CD1c-positive myeloid dendritic cell (primary cell): Measurements from ENCODE around the gene NKPD1.

Experiments
- DNase-seq: peaks from one replicate; pipeline ENCODE4 v3.0.0-alpha.2; 2016; ENCODE audit errors: extremely low spot score

Gene NKPD1

DNA sequence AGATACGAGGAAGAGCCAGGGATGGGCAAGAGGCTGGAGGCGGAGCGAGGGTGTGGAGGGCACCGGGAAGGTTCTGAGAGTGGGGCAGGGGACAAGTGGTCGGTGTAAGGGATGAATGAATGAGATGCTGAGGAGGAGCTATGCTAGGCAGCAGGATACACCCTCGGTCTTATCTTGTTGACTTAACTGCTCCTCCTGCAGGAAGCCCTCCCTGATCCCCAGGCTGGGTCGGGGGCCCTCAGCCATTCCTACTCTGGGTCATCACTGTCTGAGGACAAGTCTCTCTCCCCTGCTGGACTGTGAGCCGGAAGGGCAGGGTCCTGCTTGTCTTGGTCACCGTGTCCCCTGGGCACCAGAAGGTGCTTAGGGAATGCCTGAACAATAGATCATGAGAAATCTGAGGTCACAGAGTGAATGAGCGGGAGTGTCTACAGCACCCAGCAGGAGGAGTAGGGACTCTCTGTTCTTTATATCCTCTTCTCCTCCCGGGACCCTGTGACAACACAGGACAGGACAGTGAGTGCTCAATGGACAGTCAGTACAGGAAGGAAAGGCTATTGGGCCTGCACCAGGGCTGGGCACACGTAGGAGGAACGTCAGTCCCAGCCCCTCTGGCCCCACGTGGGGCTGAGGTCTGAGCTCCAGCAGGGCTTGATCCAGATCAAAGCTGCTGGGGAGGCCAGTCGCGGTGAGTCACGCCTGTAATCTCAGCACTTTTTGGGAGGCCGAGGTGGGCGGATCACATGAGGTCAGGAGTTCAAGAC, 6.5 kb downstream of the NKPD1 start:
- peak; percentile 64 for DNase-seq

DNA sequence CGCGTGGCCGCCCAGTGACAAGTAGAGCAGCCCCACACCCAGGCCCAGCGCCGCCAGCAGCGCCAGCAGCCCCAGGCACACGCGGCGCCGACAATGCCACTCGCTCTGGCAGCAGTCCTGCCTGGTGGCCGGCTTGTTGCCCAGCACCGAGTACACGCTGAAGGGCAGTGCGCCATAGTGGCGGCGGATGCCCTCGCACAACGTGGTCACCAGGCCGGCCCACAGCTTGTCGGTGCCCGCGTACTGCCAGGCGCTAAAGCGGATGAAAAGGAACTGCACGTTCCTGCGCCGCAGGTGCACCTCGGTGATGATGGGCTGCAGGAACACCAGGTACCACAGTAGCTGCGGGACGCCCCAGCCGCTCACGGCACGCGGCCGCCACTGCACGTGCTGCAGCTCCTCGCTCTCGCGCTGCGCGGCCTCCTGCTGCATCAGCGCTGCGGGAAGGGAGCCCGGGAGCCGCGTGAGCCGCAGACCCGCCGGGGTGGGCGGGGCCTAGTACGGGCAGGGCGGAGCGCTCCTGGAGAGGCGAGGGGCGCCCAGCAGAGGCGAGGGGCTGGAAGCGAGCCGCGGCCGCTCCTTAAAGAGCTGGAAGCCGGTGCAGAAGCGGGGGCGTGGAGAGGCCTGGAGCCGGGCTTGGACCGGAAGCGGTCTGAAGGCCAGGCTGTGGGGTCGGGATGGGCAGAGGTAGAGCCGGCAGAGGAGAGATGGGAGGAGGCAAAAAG, 7.3 kb downstream of the NKPD1 start:
- DNase-seq, result peak; percentile 12

DNA sequence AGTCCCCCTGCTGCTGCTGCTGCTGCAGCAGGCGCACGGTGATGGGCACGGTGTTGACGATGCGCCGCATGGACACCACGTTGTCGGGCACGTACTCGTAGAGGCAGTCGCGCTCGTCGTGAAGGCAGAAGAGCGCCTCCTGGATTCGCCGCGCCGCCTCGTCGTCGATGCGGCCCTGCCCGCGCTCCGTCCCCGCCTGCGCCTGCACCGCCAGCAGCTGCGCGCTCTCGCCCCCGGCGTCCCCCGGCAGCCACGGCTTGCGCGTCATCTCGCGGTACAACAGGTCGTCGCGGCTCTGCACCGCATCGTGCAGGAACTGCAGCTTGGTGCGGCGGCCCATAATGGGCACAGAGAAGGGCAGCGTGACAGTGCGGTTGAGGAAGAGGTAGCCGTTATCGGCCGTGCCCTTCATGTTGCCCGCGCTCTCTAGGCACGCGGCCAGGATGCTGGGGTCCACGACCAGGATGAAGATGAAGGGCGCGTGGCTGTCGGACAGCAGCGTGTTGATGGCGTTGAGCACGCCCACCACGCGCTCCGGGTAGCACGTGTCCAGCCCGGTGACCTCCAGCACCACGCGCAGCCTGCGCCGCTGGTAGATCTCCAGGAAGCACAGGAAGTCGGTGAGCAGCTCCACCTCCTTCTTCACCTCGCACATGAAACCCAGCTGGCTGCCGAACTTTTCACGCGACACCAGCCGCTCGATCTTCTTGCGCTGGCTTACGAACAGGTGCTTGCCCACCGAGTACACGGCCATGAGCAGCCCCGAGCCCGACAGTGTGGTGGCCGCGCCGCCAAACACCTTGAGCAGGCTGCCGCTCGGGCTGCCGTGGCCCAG, 8.1 kb downstream of the NKPD1 start:
- peak; percentile 53 for DNase-seq

DNA sequence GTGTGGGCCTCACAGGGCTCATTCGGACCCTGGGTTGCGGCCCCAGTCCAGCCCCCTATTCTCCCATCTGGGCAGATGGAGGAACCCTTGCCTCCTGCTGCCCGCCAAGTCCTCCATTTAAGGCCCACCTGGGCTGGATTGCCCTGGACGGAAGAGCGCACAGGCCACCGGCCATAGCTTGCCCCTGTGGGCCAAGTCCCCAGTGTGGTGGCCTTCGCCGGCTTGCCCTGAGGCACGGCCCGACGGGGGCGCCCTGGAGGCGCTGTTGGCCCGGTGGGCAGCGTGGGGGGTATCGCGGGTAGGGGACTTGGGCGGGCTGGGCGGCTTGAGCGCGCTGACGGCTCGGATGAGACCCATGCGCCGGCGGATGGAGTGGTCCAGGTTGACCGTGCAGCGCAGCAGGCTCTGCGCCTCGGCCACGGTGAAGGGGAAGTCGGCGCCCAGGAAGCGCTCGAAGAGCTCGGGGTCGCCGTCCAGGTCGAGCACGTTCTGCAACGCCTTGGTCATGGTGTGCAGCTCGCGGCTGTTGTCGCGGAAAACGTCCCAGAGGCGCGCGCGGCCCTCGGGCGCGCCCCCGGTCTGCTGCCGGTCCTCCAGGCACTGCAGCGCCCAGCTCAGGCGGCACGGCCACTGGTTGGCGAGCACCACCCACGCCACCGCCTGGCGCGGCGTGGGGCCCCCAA, 8.8 kb downstream of the NKPD1 start:
- DNase-seq, result peak; percentile 5

DNA sequence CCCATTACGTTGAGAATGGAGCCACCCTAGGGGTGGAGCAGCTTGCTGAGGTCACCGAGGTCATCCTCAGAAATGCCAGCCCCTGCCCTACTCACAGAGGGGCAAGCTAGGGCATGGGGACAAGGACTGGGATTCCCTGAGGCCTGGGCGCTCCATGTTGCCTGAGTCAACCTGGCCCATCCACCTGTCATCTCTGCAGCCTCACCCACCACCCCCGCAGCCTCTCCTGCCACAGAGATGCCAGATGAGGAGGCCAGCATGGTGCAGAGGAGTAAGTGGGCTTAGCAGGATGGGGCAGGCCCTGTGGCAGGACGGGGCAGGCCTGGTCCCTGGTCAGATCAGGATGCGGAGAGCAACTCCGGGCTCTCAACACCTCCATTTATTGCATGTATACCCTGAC, 9.5 kb downstream of the NKPD1 start:
- no peak for DNase-seq

DNA sequence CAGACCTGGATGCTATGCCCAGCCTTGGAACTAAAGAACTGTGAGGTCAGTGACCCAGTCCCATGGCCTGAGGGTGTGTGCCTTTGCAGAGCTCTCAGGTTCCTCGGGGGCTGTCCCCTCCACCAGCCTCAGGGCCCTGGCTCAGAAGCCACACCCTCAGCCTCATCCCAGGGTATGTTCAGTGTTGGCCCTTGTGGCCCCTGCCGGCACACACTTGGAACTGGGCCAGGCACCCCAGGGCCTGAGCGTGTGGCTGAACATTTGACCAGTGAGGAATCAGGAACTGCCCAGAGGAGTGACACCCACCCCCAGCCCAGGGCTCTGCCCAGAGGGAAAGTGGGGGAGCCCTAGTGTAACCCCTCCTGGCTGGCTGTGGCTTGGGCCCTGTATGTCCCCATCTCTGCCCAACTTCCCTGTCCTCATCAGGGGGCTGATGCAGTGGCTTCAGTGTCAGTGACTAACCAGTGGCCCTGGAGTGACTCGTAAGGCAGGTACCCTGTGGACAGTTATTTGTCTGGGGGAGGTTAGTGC, 10.0 kb downstream of the NKPD1 start:
- DNase-seq, result peak; percentile 33

DNA sequence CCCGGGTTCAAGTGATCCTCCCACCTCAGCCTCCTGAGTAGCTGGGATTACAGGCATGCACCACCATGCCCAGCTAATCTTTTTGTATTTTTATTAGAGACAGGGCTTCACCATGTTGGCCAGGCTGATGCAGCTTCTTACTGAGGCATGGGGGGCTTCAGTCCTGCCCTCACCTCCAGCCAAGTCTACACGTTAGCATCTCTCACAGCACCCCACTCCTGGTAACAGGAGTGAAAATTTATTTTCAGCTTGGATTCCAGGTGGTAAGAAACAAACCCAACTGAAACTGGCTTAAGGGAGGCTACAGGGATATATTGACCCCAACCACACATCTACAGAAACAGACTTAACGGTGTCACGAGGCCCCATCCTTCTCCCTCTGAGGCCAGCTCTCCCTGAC, 10.6 kb downstream of the NKPD1 start:
- DNase-seq, result no peak

DNA sequence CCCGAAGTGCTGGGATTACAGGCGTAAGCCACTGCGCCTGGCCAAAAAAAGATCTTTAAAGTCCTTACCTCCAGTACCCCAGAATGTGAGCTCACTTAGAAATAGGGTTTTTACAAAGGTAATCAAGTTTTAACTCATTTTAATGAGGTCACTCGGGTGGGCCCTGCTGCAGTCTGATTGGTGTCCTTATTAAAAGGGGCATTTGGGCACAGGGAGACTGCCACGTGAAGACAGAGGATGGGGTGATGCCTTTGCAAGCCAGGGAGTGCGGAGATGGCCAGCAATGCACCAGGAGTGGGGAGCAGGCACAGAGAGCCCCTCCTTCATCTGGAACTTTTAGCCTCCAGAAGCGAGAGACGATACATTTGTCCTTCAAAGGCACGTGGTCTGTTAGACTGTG, 11.7 kb downstream of the NKPD1 start:
- no peak for DNase-seq

DNA sequence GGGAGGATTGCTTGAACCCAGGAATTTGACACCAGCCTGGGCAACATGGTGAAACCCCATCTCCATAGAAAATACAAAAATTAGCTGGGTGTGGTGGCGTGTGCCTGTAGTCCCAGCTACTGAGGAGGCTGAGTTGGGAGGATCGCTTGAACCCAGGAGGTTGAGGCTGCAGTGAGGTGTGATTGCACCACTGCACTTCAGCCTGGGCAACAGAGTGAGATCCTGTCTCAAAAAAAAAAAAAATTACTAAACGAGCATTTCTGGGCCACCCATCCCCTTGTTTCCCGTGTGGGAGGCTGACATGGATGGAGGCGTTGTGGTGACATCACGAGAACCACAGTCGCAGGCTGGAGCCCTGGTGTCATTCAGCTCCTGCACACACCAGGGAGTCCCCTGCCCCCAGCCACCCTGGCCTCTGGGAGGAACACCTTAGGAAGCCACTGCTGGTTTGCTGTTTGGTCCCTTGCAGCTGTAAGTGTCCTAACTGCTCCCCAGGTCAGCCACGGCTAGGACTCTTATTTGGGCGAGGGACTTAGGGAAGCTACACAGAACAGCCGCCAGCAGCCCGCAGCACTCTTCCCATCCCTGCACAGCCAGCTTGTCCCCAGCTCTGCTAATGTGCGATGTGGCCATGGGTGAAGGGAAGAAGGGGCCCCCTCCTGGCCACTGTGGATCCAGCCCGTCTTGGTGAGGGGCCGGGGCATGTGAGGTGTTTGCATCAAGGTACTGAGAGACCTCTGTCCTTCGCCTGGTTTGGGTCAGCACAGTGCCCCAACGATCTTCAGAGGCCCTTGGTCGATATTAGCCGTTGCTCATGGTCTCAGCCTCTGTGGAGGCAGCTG, 12.7 kb downstream of the NKPD1 start:
- DNase-seq, result no peak

DNA sequence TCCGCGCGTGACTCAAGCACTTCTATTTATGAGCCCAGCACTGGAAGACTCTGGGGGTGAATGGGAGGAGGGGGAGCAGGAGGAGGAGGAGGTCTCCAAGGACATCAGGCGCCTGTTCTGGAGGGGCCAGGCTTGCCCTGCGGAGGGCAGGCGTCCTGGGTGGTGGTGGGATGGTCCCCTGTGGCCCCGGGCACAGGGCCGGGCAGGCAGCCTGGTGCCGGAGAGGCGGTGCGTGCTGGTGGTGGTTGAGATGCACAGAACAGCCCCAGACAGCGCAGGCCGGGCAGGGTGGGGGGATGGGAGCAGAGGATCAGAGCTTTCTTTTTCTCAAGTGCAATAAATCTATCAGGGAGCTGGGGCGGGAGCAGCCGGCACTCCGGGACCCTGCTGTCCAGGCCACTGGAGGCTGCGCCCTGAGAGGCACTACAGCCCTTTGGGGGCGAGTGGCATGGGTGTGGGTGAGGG, 14.0 kb downstream of the NKPD1 start:
- no peak for DNase-seq

DNA sequence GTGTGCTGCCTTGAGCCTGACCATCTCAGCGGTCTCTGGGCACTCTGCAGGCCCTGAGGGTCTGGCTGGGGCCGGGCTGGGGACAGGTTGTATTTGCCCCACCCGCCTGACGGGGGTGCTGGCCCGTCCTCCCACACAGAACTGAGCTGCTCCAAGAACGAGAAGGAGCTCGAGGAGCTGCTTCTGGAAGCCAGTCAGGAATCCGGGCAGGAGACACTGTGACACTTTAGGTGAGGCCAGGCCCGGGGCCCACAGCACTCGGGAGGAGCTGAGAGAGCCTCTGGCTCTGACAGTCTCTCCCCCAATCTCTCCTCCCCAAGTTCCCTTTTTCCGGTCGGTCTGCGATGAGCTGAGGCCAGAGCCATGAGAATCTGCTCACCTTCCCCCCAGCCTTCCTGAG, 14.5 kb downstream of the NKPD1 start:
- no peak for DNase-seq

DNA sequence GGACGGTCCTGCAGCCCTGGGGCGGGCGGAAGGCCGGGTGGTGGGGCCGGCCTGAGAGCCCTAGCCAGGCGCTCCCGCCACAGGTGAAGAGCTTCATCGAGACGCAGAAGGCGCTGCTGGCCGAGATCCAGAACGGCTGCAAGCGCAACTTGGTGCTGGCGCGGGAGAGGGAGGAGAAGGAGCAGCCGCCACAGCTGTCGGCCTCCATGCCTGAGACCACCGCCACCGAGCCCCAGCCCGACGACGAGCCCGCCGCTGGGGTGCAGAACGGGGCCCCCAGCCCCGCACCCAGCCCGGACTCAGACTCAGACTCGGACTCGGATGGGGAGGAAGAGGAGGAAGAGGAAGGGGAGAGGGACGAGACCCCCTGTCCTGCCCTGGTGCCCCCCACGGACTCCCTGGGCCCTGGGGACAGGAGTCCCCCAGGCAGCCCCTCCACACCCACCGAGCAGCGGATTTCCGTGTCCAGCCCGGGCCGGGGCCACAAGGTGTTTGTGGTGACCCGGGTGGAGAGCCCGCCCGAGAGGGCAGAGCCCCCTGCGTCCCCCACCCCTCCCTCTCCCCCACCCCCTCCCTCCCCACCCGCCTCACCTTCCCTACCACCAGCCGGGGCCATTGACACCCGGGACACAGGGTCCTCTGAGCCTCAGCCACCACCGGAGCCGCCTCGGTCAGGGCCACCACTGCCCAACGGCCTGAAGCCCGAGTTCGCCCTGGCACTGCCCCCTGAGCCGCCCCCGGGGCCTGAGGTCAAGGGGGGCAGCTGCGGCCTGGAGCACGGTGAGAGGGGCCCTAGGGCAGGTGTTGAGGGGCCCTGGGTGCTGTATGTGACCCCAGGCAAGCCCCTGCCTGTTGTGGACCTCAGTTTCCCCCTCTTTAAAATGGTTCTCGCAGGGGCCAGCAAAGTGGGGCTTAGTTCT, 15.3 kb downstream of the NKPD1 start:
- no peak for DNase-seq

DNA sequence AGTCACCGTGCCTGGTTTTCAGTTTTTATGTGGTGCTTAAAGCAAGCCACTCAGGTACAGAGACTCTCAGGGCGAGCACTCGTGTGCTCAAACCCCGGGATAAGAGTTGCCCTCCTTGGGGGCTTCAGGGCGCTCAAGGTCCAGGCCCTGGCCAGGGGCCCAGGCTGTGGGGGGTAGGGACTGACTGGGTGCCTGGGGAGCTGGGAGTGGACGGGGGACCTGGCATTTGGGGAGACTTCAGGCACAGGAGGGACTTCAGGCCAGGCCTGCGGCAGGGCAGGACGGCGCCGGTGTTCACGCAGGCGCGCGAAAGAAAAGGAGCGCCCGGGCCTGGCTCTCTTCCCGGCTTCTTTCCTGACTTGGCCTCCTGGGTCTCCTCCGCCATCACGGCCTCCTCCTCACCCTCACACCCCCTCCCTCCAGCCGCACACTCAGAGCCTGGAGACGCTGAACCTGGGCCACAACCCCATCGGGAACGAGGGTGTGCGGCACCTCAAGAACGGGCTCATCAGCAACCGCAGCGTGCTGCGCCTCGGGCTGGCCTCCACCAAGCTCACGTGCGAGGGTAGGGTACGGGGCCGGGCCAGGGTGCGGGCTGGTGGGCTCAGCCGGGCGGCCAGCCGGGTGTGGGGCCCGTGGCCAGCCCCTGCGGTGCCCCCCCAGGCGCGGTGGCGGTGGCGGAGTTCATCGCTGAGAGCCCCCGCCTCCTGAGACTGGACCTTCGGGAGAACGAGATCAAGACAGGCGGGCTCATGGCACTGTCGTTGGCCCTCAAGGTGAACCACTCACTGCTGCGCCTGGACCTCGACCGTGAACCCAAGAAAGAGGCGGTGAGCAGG, 16.1 kb downstream of the NKPD1 start:
- DNase-seq, result no peak

DNA sequence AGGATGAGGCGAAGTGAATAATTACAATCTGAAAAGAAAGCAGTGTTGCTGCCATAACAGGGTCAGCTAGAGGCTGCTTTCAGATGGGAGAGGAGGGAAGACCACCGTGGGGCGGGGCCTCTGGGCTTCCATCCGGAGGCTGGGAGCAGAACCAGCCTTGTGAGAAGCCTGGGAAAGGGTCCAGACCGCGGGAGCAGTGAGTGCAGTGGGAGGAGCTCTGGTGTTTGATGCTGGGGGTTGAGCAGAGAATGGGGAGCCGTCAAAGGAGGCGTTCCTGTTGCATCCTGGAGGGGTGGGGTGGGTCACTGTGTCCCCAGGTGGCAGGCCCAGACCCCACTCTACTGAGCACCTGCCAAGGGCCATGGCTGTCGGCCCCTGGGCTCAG, 18.1 kb downstream of the NKPD1 start:
- no peak for DNase-seq

DNA sequence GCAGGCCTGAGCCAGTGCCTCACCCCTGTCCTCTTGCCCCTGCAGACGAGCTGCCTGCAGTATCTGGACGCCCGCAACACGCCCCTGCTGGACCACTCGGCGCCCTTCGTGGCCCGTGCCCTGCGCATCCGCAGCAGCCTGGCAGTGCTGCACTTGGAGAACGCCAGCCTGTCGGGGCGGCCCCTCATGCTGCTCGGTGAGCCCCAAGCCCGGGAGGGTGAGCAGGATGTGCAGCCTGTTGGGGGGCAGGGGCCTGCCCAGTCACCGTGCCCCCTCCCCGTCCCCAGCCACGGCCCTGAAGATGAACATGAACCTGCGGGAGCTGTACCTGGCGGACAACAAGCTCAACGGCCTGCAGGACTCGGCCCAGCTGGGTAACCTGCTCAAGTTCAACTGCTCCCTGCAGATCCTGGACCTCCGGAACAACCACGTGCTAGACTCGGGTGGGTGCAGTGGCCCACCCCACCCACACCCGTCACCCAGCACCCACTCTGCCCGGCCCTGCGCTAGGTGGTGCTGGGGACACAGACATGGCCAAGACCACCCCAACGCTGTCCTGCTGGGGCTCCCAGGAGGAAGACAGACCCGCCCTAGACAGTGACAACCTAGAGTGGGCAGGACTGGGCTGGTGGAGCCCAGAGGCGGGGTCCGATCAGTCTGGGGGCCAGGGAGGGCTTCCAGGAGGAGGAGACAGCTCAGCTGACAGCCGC, 18.6 kb downstream of the NKPD1 start:
- no peak for DNase-seq

DNA sequence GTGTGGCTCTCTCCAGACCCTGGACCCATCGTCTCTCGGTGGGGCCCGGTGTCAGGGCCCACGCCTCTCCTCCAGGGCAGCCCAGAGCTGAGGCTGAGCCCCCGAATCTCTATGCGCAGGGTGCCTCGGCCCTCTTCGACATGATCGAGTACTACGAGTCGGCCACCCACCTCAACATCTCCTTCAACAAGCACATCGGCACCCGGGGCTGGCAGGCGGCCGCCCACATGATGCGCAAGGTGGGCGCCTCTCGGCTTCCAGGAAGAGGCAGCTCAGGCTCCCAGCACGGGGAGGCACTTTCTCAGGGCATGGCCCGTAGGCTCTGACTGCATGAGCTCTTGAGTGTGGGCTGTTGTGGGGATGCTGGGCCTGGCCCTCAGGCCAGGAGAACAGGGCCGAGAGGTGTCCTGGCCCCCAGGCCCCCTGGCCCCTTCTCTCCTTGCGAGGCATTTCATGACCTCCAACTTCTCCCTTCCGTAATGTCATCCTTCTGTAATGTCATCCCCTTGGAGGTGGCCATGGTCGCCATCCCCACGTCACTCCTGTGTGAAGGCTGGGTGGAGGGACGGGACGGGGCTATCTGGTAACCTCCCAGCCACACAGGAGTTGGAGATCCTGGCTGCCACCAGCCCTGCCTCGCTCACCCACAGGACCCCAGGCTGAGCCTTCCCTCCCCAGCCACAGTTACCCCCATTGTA, 19.4 kb downstream of the NKPD1 start:
- no peak for DNase-seq

DNA sequence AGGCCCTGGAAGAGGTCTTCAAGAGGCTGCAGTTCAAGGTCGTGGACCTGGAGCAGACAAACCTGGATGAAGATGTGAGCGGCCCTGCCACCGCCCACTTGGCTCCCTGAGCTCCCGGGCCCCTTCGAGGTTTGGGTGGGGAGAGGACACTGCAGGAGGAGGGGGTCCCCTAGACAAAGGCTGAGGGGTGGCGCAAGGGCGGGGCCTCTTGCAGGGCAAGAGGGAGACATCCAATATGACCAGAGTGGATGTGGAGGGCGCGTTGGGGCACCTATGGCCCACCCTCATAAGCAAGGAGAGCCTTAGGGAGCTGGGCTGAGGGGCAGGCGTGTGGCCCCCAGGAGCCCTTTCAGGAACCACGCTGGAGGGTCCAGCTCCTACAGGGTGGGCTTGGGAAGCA, 20.2 kb downstream of the NKPD1 start:
- DNase-seq, result no peak

DNA sequence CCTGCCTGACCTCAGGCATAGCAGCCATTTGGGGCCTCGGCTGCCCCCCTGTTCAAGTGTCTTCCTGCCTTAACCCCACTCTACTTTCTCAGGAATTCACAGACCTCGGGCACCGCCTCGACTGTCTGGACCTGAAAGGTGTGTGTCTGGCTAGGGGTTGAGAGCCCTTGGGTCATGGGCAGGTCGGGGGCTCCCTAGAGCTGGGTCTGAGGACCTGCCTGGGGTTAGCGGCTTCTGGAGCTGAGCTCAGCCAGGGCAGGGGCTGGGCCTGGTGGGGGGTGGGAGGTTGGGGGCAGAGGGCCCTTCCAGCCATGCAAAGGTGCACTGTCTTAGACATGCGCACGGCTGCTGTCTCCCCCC, 20.7 kb downstream of the NKPD1 start:
- no peak for DNase-seq
